ENCODE measurements around the gene OTOS.
A peak's percentile ranks its signal among the peaks of the same experiment; 100 is the strongest.

GRCh38 chr2:240106765-240107476 lies 33.5 kb downstream of the OTOS start:
- TF ChIP-seq CTCF (conservative IDR thresholded peaks at IDR 0.05) (no peak), EZH2 (IDR thresholded peaks at IDR 0.05; ENCODE audit: low read depth) (peak; percentile 2; the same call in 1 of the 2 replicates)
